ENCODE measurements around the gene TMEM114.

TMEM114 gene

DNA sequence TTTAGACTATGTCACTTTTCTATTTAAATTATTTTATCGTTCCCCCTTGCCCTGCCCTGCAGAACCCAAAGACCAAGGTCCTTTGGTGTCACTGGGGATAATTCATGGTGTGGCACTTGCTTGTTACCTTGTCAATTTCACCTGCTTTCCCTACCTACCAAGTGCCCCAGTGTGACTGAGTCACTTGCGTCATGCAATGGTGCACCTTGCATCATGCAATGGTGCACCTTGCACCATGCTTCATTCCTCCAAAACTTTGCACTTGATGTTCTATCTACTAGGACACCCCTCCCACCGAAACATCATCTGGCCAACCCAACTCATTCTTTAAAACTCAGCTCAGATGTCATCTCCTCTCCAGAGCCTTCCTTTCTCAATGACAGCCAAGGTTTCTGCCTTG lies 47.1 kb downstream of the TMEM114 start:
- DNase-seq: no peak

- DNase-seq: no peak
These were observed 47.9 kb downstream of the TMEM114 start for GRCh38 chr16:8542393-8542792.

DNA sequence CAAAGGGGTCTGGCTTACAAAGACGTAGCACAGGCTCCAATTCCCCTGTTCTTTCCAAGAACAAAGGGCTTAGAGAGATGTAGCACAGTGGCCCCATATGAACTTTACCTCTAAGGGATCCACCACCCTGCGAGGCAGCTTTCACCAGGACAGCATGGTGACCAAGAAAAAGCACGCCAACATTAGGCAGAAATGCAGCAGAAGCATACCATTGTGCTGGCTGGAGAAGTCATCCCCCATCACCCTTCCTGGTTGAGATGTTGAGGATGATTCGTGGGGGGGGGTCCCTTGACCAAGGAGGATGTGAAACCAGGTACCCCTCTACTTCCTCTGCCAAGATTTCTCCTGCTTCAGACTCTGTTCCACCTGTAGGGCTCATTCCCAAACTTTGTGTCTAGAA lies 48.4 kb downstream of the TMEM114 start:
- no peak for DNase-seq

GRCh38 chr16:8537691-8538342 lies 52.5 kb downstream of the TMEM114 start:
- no peak for DNase-seq

DNA sequence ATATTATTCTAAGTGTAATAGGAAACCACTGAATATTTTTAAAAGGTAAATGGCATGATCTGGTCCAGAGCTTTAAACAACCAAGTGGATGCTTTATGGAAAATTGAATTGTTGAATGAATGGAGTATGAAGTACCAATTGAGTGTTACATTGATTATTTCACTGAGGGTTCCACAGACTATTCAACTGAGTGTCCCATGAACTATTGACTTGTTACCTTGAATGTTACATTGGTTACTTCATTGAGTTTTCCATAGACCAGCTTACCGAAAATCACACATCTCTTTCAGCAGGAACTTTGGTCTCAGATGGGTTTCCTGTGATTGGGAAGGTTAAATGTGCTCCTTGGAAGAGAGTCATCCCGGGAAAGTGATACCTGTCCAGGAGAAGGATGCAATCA lies 56.8 kb downstream of the TMEM114 start:
- DNase-seq: no peak

DNA sequence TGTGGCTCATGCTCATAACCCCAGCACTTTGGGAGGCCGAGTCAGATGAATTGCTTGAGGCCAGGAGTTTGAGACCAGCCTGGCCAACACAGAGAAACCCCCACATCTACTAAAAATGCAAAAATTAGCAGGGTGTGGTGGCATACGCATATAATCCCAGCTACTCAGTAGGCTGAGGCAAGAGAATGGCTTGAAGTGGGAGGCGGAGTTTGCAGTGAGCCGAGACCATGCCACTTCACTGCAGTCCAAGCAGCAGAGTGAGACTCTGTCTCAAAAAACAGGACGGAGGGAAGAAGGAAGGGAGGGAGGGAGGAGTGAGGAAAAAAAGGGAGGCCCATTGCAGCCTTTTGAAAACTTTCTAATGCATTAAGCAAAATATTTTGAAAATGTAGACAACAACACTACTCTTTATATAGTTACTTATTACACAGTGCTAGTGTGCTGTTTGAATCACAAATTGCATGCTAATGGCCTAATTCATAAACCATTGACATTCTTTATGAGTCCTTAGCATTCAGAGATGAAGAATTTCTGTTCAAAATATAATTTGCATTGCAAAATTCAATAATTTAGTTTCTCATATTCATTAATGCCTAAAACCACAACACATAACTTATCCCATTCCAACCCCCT lies 59.4 kb downstream of the TMEM114 start:
- DNase-seq: no peak

DNA sequence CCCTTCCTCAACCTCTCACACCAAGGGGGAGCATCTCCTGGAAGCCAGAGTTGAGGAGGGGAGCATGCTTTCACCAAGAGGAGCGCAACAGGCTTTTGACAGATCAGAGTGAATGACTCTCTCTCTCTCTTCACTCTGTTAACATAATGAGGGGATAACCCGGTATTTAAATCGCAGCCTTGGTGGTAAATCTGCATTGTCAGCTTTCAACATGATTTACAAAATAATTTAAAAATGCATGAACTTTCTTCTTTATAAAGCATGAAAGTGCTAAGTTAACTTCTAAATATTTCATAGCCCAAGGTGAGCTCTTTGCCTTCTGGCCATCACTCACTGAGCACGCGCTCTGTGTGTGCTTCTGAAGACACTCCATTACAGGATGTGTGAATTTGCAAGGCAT lies 61.8 kb downstream of the TMEM114 start:
- DNase-seq: no peak

- DNase-seq: no peak
These were observed 66.4 kb downstream of the TMEM114 start for GRCh38 chr16:8523932-8524331.

DNA sequence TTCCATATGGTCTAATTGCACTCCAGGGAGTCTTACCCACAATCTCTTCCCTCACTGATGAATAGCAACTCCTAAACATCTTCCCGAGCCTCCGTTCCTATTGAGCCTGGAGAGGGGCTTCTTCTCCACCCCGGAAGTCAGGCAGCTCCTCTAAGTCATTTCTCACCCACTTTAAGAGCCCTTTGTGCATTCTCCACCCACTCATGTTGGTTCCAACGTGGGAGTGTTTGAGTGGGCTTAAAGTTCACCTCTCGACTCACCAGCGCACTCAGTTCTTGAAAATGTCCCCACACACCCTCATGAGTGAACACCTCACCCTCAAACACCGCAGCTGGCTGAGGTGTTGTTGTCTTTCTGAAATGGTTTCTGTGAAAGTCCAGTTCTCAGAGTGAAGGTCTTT lies 67.6 kb downstream of the TMEM114 start:
- no peak for DNase-seq

DNA sequence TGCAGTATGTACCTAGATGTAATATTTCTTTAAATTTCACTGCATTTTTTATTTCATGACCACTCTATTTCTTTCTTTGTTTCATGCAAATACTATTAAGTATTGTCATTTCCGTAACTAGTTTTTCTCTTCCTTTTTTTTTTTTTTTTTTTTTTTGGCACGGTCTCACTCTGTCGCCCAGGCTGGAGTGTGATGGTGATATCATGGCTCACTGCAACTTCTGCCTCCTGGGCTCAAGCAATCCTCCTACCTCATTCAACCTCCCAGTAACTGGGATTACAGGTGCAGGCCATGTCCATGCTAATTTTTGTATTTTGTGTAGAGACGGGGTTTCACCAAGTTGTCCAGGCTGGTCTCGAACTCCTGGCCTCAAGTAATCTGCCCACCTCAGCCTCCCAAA lies 70.7 kb downstream of the TMEM114 start:
- DNase-seq: no peak

Measured in activated gamma-delta T cell treated with Interleukin-2 at 50 U/mL for 16 hours (primary cell).